ENCODE data around the gene PRPF38A. TPM values are rescaled to one million over a fixed set of nuclear protein-coding genes. Genes with fewer than 3 reads are reported as not detected.

The PRPF38A gene
- total RNA-seq, 1 experiment from 2014 or later = 89.9 TPM

- H3K18ac ChIP-seq (ENCODE audit: insufficient read length, low read depth, low read length) = no peak overlapping the region
- no CpG with 5 or more reads among the region's 3 CpGs for WGBS (ENCODE audit: extremely low coverage, insufficient read length, low lambda C conversion rate)
- H4K5ac ChIP-seq (ENCODE audit: insufficient read length, low read depth, low read length) = no peak overlapping the region
- Mint-ChIP-seq H3K4me3 (no peak overlapping the region), H3K4me1 (no peaks in the 10 kb centered on the region), H3K27me3 (ENCODE audit: low read depth) (no peaks in the 10 kb centered on the region), H3K36me3 (ENCODE audit: insufficient read depth in 1 of 3, low read depth in 3 of 3) (peaks cover 60 to 95% (median 86%) of the 10 kb centered on the region in 3 experiments), H3K9me3 (no peaks in the 10 kb centered on the region), H3K27ac (no peak overlapping the region; a peak in 1 of 7 replicates)
- H3K56ac ChIP-seq (ENCODE audit: insufficient read length, low read depth, low read length) = no peak overlapping the region
- H3K9ac ChIP-seq (ENCODE audit: extremely low read depth, insufficient read length, low read length) = no peak overlapping the region
- no peak overlapping the region for H3K23ac ChIP-seq (ENCODE audit: insufficient read length, low read depth, low read length)
- H2BK120ac ChIP-seq (ENCODE audit: low read depth, low read length, poor library complexity, severe bottlenecking) = no peak overlapping the region
- no peaks in the 10 kb centered on the region for H4K20me1 ChIP-seq (ENCODE audit: control insufficient read depth, insufficient read depth, insufficient read length)
- no peak overlapping the region for H2BK15ac ChIP-seq (ENCODE audit: low read depth, low read length)
- H3K27ac ChIP-seq (ENCODE audit: insufficient read length, low read depth, low read length) = no peak overlapping the region
- no peak overlapping the region for H3K14ac ChIP-seq (ENCODE audit: insufficient read depth, low read length)
- TF ChIP-seq CTCF (conservative IDR thresholded peaks at IDR 0.05) = no peak
- no peaks in the 10 kb centered on the region for H3K23me2 ChIP-seq (ENCODE audit: insufficient read length, low read depth, low read length, poor library complexity, severe bottlenecking)
- H2BK12ac ChIP-seq (ENCODE audit: insufficient read length, low read depth, low read length) = no peak overlapping the region
- H2AK5ac ChIP-seq (ENCODE audit: insufficient read length, low read length) = no peak overlapping the region
- no peak overlapping the region for H3K4me2 ChIP-seq (ENCODE audit: insufficient read depth, insufficient read length, low read length)
- H3K4ac ChIP-seq (ENCODE audit: low read depth, low read length) = no peak overlapping the region
- H3K4me1 ChIP-seq (ENCODE audit: insufficient read depth, low read length) = no peaks in the 10 kb centered on the region
- no peak overlapping the region for H2BK5ac ChIP-seq (ENCODE audit: insufficient read length, low read length)
- H2BK20ac ChIP-seq (ENCODE audit: low read depth, low read length, poor library complexity, severe bottlenecking) = no peak overlapping the region
- H3K79me1 ChIP-seq (ENCODE audit: insufficient read depth, low read depth, low read length, poor library complexity, severe bottlenecking) = no peaks in the 10 kb centered on the region
- H3K79me2 ChIP-seq (ENCODE audit: insufficient read depth, low read length) = no peaks in the 10 kb centered on the region
- no peak overlapping the region for H2AFZ ChIP-seq (ENCODE audit: low read length)
- no peaks in the 10 kb centered on the region for H3K27me3 ChIP-seq (ENCODE audit: insufficient read depth, low read length)
- no peak overlapping the region for H4K91ac ChIP-seq (ENCODE audit: insufficient read length, low read depth, low read length)
- no peak overlapping the region for H4K8ac ChIP-seq (replicated peaks; ENCODE audit: insufficient read length, low read depth, low read length)
- no peak overlapping the region for H3T11ph ChIP-seq (ENCODE audit: low read length)
- DNase-seq = no peak
- no peaks in the 10 kb centered on the region for H3K9me3 ChIP-seq (ENCODE audit: control insufficient read depth, low read depth, low read length)
Observed at GRCh38 chr1:52385376-52385775, 19.0 kb upstream of the PRPF38A start.
